ENCODE data around the gene SGSM2.
A peak's percentile ranks its signal among the peaks of the same experiment; 100 is the strongest.

Gene SGSM2

GRCh38 chr17:2336215-2336851 is 968 bp upstream of the SGSM2 start, which contains the start of gene TSR1:
TSS of gene TSR1 (minus strand) at chr17:2336457. CDS start at chr17:2336427, 30 bp downstream.
- DNase-seq: peak; percentile 51 to 52

- no peak for DNase-seq
These were observed 428 bp downstream of the SGSM2 start for GRCh38 chr17:2337544-2338314.

- no peak for DNase-seq
These were observed 985 bp downstream of the SGSM2 start for GRCh38 chr17:2338315-2338657.

- DNase-seq: no peak
These were observed 6.1 kb downstream of the SGSM2 start for GRCh38 chr17:2343421-2343820.

- no peak for DNase-seq
These were observed 7.2 kb downstream of the SGSM2 start for GRCh38 chr17:2344528-2344927.

- DNase-seq: no peak
These were observed 9.2 kb downstream of the SGSM2 start for GRCh38 chr17:2346475-2346874.

- no peak for DNase-seq
These were observed 10.7 kb downstream of the SGSM2 start for GRCh38 chr17:2347805-2348685.

GRCh38 chr17:2351269-2351668 is 14.0 kb downstream of the SGSM2 start:
- DNase-seq: no peak

GRCh38 chr17:2354311-2354710 is 17.0 kb downstream of the SGSM2 start:
- DNase-seq: no peak

- DNase-seq: no peak
These were observed 19.9 kb downstream of the SGSM2 start for GRCh38 chr17:2357237-2357636.

- DNase-seq: no peak
These were observed 20.7 kb downstream of the SGSM2 start for GRCh38 chr17:2357931-2358434.

- DNase-seq: no peak
These were observed 23.9 kb downstream of the SGSM2 start for GRCh38 chr17:2361010-2361760.

- no peak for DNase-seq
These were observed 24.7 kb downstream of the SGSM2 start for GRCh38 chr17:2362016-2362415.

GRCh38 chr17:2362416-2362815 is 25.1 kb downstream of the SGSM2 start:
- DNase-seq: no peak

- DNase-seq: no peak
These were observed 25.6 kb downstream of the SGSM2 start for GRCh38 chr17:2362881-2363280.

- DNase-seq: no peak
These were observed 26.0 kb downstream of the SGSM2 start for GRCh38 chr17:2363318-2363717.

GRCh38 chr17:2363851-2364762 is 26.8 kb downstream of the SGSM2 start:
- no peak for DNase-seq

GRCh38 chr17:2364763-2365116 is 27.4 kb downstream of the SGSM2 start:
- DNase-seq: no peak

- no peak for DNase-seq
These were observed 27.8 kb downstream of the SGSM2 start for GRCh38 chr17:2365132-2365531.

GRCh38 chr17:2366747-2367494 is 29.6 kb downstream of the SGSM2 start:
- DNase-seq: no peak

- DNase-seq: no peak
These were observed 31.1 kb downstream of the SGSM2 start for GRCh38 chr17:2368359-2368758.
